MM.1S (cell line): ENCODE measurements around the gene MMP25.
"Not testable (repeated sequence)": the region's sequence is repeated elsewhere in the genome, so short reads cannot be mapped to it uniquely, and the experiment has no call there.

Experiments used
- EZH2 ChIP-seq: fragments of 300-600 bp; sonication (generic); optimal IDR thresholded peaks from 2 replicates; pipeline ENCODE3; 2017; ENCODE audit warnings: low read depth, mild to moderate bottlenecking, antibody characterized with exemption, low read length, mixed read lengths
- EZH2phosphoT487 ChIP-seq: fragments of 300-600 bp; sonication (generic); IDR thresholded peaks from 2 replicates; pipeline ENCODE4 v1.6.1; 2018; ENCODE audit warnings: antibody characterized with exemption, low read length
- TF ChIP-seq, protein P1 (sequence below): fragments of 300-600 bp; sonication (generic); IDR thresholded peaks from 2 replicates; pipeline ENCODE4 v1.5.1; 2016; ENCODE audit warnings: antibody characterized with exemption, low read length, mixed read lengths

DNA sequence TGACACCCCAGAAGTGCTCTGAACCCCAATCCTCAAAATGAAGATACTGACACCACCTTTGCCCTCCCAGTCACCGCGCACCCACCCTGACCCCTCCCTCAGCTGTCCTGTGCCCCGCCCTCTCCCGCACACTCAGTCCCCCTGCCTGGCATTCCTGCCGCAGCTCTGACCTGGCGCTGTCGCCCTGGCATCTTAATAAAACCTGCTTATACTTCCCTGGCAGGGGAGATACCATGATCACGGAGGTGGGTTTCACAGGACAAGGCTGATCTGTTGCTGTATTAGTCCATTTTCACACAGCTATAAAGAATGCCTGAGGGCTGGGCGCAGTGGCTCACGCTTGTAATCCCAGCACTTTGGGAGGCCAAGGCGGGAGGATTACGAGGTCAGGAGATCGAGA is 35.6 kb downstream of the MMP25 start:
- not testable (repeated sequence) for TF ChIP-seq EZH2, EZH2phosphoT487
- TF ChIP-seq, protein P1, sequence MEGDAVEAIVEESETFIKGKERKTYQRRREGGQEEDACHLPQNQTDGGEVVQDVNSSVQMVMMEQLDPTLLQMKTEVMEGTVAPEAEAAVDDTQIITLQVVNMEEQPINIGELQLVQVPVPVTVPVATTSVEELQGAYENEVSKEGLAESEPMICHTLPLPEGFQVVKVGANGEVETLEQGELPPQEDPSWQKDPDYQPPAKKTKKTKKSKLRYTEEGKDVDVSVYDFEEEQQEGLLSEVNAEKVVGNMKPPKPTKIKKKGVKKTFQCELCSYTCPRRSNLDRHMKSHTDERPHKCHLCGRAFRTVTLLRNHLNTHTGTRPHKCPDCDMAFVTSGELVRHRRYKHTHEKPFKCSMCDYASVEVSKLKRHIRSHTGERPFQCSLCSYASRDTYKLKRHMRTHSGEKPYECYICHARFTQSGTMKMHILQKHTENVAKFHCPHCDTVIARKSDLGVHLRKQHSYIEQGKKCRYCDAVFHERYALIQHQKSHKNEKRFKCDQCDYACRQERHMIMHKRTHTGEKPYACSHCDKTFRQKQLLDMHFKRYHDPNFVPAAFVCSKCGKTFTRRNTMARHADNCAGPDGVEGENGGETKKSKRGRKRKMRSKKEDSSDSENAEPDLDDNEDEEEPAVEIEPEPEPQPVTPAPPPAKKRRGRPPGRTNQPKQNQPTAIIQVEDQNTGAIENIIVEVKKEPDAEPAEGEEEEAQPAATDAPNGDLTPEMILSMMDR: not testable (repeated sequence)
